Motor neuron (in vitro differentiated cells): Measurements from ENCODE around the gene SDK1. TPM values are rescaled to one million over a fixed set of nuclear protein-coding genes. Genes with fewer than 3 reads are reported as not detected.
"Not testable (repeated sequence)": the region's sequence is repeated elsewhere in the genome, so short reads cannot be mapped to it uniquely, and the experiment has no call there.

Experiments
- ATAC-seq, 8 experiments: fragments of 200-7000 bp; cut with Tn5 transposase; replicated peaks in 6 of 8; 2 replicates each; pipeline ENCODE4 v1.8.0; 2021; ENCODE audit warnings: mild to moderate bottlenecking in 8 of 8, moderate library complexity in 8 of 8
- H3K27ac ChIP-seq, 2 donors: fragments of 250-450 bp; sonication (Bioruptor Pico); 2 replicates each; pipeline ENCODE4 v1.9.0; 2021; ENCODE audit warnings: antibody characterized with exemption in 2 of 2, mild to moderate bottlenecking in 2 of 2, moderate library complexity in 1 of 2
- H3K4me1 ChIP-seq, 2 donors: fragments of 250-450 bp; sonication (Bioruptor Pico); replicated peaks in 1 of 2; 2 replicates each; pipeline ENCODE4 v1.6.1; 2021; ENCODE audit warnings: antibody characterized with exemption in 2 of 2, mild to moderate bottlenecking in 2 of 2, moderate library complexity in 1 of 2
- H3K4me3 ChIP-seq, 5 donors: fragments of 250-450 bp; sonication (Bioruptor Pico); 2 replicates each; pipeline ENCODE4 v1.9.0; 2021; ENCODE audit warnings: antibody characterized with exemption in 5 of 5, mild to moderate bottlenecking in 5 of 5, moderate library complexity in 4 of 5
- whole genome bisulfite sequencing, 10 experiments: fragments of 450-650 bp; shearing (Covaris generic); methylation state at CpG; one replicate each; pipeline ENCODE4 v1.0.0; 2022; 5-methylcytosine and 5-hydroxymethylcytosine counted together
- in situ Hi-C, 9 experiments: fragments of 400-800 bp; cut with MboI; loops; one replicate each; pipeline ENCODE4 v1.15.0; 2021; ENCODE audit warnings: low sequenced_read_pairs in 9 of 9, low pct_unique_long_range_greater_than_20kb in 2 of 9; ENCODE audit not compliant: unreplicated experiment in 9 of 9
- total RNA-seq, 8 experiments: library from RNA; unstranded; fragments of 300-600 nt; gene quantifications; 2 replicates each; pipeline versions ENCODE4 v1.2.3 to v1.2.4, GENCODE V29; 2022

The SDK1 gene
- total RNA-seq, 8 experiments from 2014 or later = 0.66 to 30.6 (median 8.0) TPM

DNA sequence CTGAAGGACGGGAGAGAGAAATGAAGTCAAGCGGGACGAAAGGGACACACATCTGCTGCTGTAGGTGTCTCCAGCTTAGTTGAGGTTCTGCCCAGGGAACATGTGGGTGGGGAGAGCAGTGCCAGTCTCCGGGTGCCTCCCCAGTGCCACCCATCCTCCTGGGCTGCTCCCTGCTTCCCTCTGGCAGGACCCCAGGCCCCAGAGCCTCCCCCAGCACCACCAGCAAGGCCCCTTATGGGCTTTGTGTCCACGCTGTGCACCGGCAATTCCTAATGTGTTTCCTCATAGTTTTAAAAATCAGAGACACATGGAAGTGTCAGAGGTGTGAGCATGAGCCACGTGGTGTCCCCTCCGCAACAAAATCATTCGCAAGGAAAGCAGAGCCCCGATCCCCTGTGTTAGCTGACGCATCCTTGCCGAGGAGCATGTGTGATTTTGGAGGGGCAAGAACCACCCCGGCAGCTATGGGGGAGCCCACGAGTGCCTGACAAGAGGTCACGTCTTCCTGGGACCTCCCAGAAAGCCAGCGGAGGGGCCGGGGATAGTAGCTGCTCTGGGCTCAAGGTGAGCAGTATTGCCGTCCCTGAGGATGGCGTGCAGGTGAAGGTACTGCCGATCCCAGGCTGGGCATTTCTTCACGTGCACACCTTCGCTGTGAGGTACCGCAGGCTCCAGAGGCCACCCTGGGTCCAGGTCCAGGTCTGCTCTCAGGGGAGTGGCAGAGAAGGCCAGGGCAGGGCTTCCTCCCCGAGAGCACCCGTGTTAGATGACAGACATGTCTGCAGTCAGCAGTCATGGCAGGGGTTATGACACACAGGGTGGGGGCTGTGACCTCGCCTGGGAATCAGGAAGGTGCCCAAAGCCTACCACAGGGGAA is 932.8 kb downstream of the SDK1 start:
- in situ Hi-C loops = no loop called here
- Histone ChIP-seq H3K27ac (no peak overlapping the region), H3K4me1 (peaks cover 9 to 29% of the 10 kb centered on the region in 2 donors), H3K4me3 (no peak overlapping the region)
- 45 to 100% (median 60%) methylated on average over 1 to 5 of the region's 26 CpGs; no CpG with 5 or more reads in 5 of the 10 experiments for WGBS, 10 experiments
- ATAC-seq = no peak

DNA sequence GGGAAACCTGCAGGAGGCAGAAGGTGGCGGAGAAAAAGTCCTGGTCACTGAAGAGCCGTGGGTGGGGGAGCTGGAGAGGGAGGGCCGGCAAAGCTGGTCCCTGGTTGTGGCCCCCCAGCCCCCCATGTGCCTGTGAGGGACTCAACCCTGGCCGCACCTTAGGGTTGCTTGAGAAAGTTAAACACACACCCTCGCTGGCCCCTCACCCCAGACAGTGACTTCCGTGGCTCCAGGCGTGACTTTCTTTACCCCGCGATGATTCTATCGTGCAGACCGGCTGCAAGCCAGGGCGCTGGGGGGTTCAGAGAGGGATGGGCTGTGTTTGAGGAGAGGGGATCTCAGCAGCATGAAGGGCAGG is 933.4 kb downstream of the SDK1 start:
- no peak for ATAC-seq
- no peak overlapping the region for H3K27ac ChIP-seq
- in situ Hi-C loops = no loop called here
- WGBS, 10 experiments = 90% methylated on average over 2 of the region's 12 CpGs; no CpG with 5 or more reads in 9 of the 10 experiments
- H3K4me3 ChIP-seq = no peak overlapping the region
- H3K4me1 ChIP-seq = peaks cover 14 to 30% of the 10 kb centered on the region in 2 donors

DNA sequence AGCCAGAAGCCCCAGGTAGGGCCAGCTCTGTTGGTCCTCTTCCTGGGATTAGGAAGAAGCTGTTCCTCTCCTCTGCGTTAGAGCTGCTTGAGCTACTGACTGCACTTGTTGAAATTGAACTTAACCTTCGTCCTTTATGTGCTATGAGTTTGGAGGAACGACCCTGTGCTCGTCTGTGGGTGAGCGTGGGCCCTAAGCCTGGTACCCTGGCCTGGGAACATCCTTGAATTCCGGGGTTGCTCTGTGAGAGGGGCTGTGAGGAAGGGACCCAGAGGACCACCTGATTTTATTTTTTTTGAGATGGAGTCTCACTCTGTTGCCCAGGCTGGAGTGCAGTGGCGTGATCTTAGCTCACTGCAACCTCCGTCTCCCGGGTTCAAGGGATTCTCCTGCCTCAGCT is 933.8 kb downstream of the SDK1 start:
- H3K4me1 ChIP-seq = peaks cover 18 to 31% of the 10 kb centered on the region in 2 donors
- no peak overlapping the region for H3K4me3 ChIP-seq
- no peak for ATAC-seq
- in situ Hi-C loops = no loop called here
- no peak overlapping the region for H3K27ac ChIP-seq
- WGBS, 10 experiments = 36 to 100% (median 100%) methylated on average over 1 to 6 of the region's 9 CpGs; no CpG with 5 or more reads in 3 of the 10 experiments

DNA sequence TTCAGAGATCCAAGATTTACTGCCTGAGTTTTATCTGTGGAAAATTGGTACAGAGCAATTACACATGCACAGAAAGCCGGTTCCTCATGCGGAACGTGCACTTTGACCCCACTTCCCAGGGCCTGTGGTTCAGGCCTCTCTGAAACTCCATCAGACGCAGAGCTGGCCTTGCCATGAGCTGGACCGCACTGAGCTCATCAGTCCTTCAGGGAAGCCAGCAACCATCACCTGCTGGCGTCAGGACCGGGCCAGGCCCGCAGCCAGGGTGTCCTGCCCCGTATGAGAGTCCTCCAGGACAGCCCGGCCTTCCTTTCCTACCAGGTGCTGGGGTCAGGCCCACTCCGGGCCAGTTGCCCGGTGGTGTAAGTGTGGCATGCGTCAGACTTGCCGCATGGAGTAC is 934.5 kb downstream of the SDK1 start:
- in situ Hi-C loops = no loop called here
- H3K4me3 ChIP-seq = no peak overlapping the region
- H3K4me1 ChIP-seq = peaks cover 25 to 38% of the 10 kb centered on the region in 2 donors
- no peak overlapping the region for H3K27ac ChIP-seq
- ATAC-seq = peak in 2 of 8 experiments; percentile 20 to 48
- WGBS, 10 experiments = 48 to 95% (median 85%) methylated on average over 4 to 13 of the region's 14 CpGs; no CpG with 5 or more reads in 4 of the 10 experiments

DNA sequence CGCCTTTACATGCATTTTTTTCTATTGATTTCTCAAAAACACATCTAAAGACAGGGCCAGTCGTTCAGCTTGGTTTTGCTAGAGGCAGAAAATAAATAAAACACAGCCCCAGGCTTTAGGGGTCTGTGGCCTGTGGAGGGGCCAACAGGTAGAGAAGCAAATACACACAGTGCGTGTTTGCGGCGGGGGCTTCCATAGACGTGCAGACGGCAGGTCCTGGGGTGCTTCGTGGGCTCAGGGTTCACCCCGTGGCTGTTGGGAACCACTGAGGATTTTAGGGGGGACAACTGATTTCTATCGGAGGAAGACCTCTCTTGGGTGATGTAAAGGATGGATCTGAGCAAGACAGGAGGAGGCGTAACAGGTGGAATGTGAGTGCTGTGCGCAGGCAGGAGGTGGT is 935.3 kb downstream of the SDK1 start:
- H3K4me3 ChIP-seq = no peak overlapping the region
- H3K27ac ChIP-seq = no peak overlapping the region
- 33 to 89% (median 59%) methylated on average over 1 to 5 of the region's 12 CpGs; no CpG with 5 or more reads in 4 of the 10 experiments for WGBS, 10 experiments
- H3K4me1 ChIP-seq = peaks cover 27 to 41% of the 10 kb centered on the region in 2 donors
- in situ Hi-C loops = no loop called here
- ATAC-seq = no peak

DNA sequence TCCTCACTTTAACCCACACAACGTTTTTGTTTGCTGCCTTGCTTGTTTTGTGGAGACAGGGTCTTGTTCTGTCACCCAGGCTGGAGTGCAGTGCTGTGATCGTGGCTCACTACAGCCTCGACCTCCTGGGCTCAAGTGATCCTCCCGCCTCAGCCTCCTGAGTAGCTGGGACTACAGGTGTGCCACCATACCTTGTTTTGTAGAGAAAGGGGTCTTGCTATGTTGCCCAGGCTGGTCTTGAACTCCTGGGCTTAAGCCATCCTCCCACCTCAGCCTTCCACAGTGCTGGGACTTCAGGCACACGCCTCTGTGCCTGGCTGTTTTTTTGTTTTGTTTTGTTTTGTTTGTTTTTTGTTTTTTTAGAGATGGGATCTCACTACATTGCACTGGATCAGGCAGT is 935.8 kb downstream of the SDK1 start:
- in situ Hi-C loops = not testable (repeated sequence)

DNA sequence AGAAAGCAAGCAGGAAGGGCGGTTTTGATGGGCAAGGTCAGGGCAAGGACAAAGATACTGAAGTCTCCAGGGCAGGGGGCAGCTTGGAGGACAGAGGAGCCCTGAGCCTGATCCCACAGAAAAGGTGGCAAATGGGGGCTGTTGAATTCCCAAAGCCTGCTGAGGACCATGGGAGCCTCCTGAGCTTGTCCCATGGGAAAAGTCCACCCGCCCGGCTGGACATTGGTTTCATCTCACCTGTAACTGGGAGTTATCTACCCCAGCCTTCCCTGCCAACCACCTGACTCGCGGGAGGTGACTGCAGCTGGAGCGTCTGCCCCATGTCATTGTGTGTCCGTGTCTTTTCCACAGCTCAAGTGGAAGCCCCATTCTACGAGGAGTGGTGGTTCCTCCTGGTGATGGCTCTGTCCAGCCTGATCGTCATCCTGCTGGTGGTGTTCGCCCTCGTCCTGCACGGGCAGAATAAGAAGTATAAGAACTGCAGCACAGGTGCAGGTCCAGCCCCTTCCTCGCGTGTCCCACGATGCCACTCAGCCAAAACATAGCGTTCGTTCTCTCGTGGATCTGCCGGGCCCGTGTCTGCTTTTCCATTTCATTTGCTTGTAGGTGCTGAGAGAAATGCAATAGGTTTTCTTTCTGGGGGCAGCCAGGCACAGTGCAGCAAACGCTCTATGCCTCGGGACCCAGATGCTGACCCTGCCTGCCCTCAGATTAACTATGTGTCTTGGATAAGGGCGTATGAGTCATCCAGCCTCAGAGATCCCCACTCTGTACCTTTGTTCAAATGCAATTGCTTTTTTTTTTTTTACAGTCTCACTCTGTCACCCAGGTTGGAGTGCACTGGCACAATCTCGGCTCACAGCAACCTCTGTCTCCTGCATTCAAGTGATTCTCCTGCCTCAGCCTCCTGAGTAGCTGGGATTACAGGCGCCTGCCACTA is 936.5 kb downstream of the SDK1 start:
- H3K27ac ChIP-seq = peak overlapping the region; percentile 10 to 37
- 40 to 100% (median 63%) methylated on average over 1 to 14 of the region's 25 CpGs; no CpG with 5 or more reads in 1 of the 10 experiments for WGBS, 10 experiments
- peaks cover 27 to 41% of the 10 kb centered on the region in 2 donors for H3K4me1 ChIP-seq
- no peak overlapping the region for H3K4me3 ChIP-seq
- peak in 5 of 8 experiments; percentile 81 to 95 (median 93) for ATAC-seq
- in situ Hi-C loops = no loop called here

More for the DNA sequence above, 935.8 kb downstream of the SDK1 start:
- ATAC-seq, H3K27ac ChIP-seq, H3K4me3 ChIP-seq: not testable (repeated sequence)
- 80 to 100% (median 82%) methylated on average over 1 to 3 of the region's 5 CpGs; no CpG with 5 or more reads in 6 of the 10 experiments for WGBS, 10 experiments
- peaks cover 27 to 41% of the 10 kb centered on the region in 2 donors for H3K4me1 ChIP-seq

DNA sequence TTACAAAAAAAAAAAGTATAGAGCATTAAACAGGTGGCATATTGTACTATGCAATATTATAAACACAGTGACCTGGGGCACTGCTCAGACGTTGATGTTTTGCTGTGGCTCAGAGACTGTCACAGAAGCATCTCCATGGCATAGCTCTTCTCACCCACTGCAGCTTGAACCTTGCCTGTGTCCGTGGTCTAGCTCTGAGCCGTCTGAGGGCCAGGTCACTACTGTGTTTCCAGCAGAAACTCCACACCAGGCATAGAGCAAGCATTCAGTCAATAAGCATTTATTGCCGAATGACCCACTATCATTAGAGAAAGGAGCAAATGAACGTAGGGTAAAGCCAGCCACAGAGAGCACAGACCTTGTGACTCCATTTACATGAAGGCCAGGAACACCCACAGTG is 937.8 kb downstream of the SDK1 start:
- Histone ChIP-seq H3K27ac (no peak overlapping the region), H3K4me3 (no peak overlapping the region), H3K4me1 (peaks cover 27 to 41% of the 10 kb centered on the region in 2 donors)
- in situ Hi-C loops = no loop called here
- no peak for ATAC-seq
- 0 to 100% (median 72%) methylated on average over 1 to 5 of the region's 5 CpGs; no CpG with 5 or more reads in 2 of the 10 experiments for WGBS, 10 experiments

DNA sequence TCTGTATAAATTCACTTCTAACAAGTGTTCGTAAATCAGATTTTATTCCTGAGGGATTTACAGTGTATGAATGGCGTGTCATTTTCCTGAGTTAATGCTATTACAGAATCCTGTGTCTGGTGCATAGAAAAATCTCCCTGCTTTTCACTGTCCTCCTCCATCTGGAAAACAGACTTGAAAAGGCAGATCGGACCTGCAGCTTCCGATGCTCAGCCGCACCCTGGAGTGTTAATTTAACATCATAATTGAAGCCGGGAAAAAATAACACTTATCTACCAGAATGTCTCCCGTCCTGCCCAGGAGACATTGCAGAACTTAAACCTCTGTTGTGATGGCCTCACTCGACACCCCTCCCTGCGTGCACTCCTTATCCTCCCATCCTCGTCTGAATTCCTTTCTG is 939.0 kb downstream of the SDK1 start:
- Histone ChIP-seq H3K27ac (peak overlapping the region in 1 of 2 donors; percentile 24), H3K4me3 (no peak overlapping the region), H3K4me1 (peaks cover 27 to 41% of the 10 kb centered on the region in 2 donors)
- WGBS, 10 experiments = 37 to 73% (median 49%) methylated on average over 3 to 10 of the region's 10 CpGs; no CpG with 5 or more reads in 2 of the 10 experiments
- peak in 4 of 8 experiments; percentile 35 to 60 (median 48) for ATAC-seq
- in situ Hi-C loops = no loop called here

DNA sequence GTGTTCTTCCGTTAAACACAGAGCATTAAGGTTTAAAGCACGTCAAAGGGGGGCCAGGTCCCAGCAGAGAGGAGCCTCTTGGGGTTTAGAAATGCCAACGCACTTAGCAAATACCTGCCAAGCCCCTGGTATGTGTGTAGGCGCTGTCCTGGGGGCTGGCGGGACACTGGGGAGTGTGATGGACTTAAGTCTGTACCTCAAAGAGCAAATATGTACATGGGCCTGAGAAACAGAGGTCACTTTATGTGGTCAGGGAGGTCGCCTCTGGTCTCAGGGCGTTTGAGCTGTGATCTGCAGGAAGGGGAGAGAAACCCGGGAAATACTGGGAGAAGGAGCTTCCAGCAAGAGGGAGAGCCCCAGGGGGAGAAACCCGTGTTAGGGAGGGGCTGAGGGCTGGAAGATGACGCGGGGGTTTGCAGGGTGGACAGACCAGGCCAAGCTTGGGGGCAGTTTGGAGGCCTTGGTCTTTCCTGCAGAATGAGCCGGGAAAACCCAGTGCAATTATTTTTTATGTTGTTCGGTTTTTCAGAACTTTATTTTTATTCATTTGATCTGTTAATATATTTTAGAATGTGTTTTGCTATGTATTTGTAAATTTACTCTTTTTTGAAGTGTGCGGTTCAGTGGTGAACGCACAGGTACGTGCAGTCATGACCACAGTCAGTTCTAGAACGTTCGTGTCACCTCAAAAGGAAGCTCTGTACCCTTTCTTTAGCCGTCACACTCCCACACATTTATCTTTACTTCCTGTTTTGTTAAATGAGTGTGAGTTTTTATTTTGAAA is 939.7 kb downstream of the SDK1 start:
- H3K4me3 ChIP-seq = no peak overlapping the region
- 20 to 100% (median 77%) methylated on average over 1 to 14 of the region's 19 CpGs; no CpG with 5 or more reads in 1 of the 10 experiments for WGBS, 10 experiments
- peaks cover 27 to 38% of the 10 kb centered on the region in 2 donors for H3K4me1 ChIP-seq
- peak overlapping the region in 1 of 2 donors; percentile 24 for H3K27ac ChIP-seq
- ATAC-seq = no peak
- in situ Hi-C loops = no loop called here

DNA sequence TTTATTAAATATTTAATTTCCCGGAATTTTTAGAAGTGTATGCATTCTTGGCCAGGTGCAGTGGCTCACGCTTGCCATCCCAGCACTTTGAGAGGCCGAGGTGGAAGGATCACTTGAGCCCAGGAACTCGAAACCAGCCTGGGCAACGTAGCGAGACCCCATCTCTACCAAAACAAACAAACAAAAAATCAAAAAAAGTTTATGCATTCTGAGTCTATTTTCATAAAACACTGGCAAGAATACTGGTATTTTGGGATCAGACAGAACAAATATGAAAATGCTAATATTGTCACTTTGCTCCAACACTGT is 940.2 kb downstream of the SDK1 start:
- Histone ChIP-seq H3K4me3 (no peak overlapping the region), H3K4me1 (peaks cover 27 to 34% of the 10 kb centered on the region in 2 donors), H3K27ac (no peak overlapping the region)
- WGBS, 10 experiments = 35 to 96% (median 58%) methylated on average over 2 to 6 of the region's 6 CpGs; no CpG with 5 or more reads in 5 of the 10 experiments
- in situ Hi-C loops = no loop called here
- ATAC-seq = no peak

DNA sequence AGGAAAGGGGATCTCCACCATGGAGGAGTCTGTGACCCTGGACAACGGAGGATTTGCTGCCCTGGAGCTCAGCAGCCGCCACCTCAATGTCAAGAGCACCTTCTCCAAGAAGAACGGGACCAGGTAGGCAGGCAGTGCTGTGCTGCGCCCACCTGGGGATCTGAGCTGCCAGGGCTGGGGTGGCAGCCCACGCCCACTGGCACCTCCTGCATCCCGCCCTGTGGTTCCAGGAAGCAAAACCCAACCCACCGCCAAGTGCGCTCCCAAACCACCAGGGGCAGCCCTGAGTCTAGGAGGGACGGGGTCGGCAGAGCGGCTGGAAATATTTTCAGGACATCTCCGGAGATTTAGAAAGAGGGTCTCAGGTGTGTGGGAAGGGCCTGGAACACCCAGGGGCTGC is 940.7 kb downstream of the SDK1 start:
- no peak for ATAC-seq

More for the DNA sequence above, 940.7 kb downstream of the SDK1 start:
- Histone ChIP-seq H3K4me3 (no peak overlapping the region), H3K4me1 (peaks cover 27 to 34% of the 10 kb centered on the region in 2 donors), H3K27ac (no peak overlapping the region)
- in situ Hi-C loops = no loop called here
- 24 to 88% methylated on average over 3 of the region's 12 CpGs; no CpG with 5 or more reads in 8 of the 10 experiments for WGBS, 10 experiments
